Natural killer cell (primary cell): ENCODE data around the gene WDR89. TPM values are rescaled to one million over a fixed set of nuclear protein-coding genes. Genes with fewer than 3 reads are reported as not detected.

ENCODE experiments used
- ATAC-seq, 3 donors: fragments of 150-1000 bp in 2 of 3; fragments of 200-7000 bp in 1 of 3; cut with Tn5 transposase; 1 replicate in 1 of 3; 2 replicates in 2 of 3; pipeline ENCODE4 v1.10.0; 2021; ENCODE audit warnings: mild to moderate bottlenecking in 2 of 3, moderate library complexity in 2 of 3
- DNase-seq, 2 donors: peaks; one replicate each; pipeline versions ENCODE4 v3.0.0 to v3.0.0-alpha.2; 2013 to 2021; ENCODE audit warnings: mixed read lengths in 1 of 2
- H3K27ac ChIP-seq: one replicate; pipeline ENCODE4 v1.5.1; 2013; ENCODE audit warnings: mild to moderate bottlenecking, low read length
- H3K27me3 ChIP-seq: one replicate; pipeline ENCODE4 v1.6.1; 2013; ENCODE audit warnings: low read length; ENCODE audit not compliant: control insufficient read depth, insufficient read depth
- H3K36me3 ChIP-seq: one replicate; pipeline ENCODE4 v1.6.1; 2013; ENCODE audit warnings: low read length; ENCODE audit not compliant: control insufficient read depth, insufficient read depth
- H3K4me1 ChIP-seq: one replicate; pipeline ENCODE4 v1.6.1; 2013; ENCODE audit warnings: low read length; ENCODE audit not compliant: control insufficient read depth, insufficient read depth
- H3K4me3 ChIP-seq: one replicate; pipeline ENCODE4 v1.5.1; 2013; ENCODE audit warnings: low read length
- H3K9me3 ChIP-seq: one replicate; pipeline ENCODE4 v1.6.1; 2013; ENCODE audit warnings: low read length; ENCODE audit not compliant: control insufficient read depth, insufficient read depth
- H3K27ac Mint-ChIP-seq, 2 donors: one replicate each; pipeline ENCODE4 v1.8.0; 2022; ENCODE audit warnings: mild to moderate bottlenecking in 2 of 2, mixed read lengths in 2 of 2, moderate library complexity in 1 of 2
- H3K27me3 Mint-ChIP-seq, 2 donors: one replicate each; pipeline ENCODE4 v1.8.0; 2022; ENCODE audit warnings: low read depth in 2 of 2, mixed read lengths in 2 of 2
- H3K36me3 Mint-ChIP-seq: one replicate; pipeline ENCODE4 v1.8.0; 2022; ENCODE audit warnings: mixed read lengths
- H3K4me1 Mint-ChIP-seq, 2 donors: one replicate each; pipeline ENCODE4 v1.8.0; 2022; ENCODE audit warnings: mixed read lengths in 2 of 2
- H3K4me3 Mint-ChIP-seq: one replicate; pipeline ENCODE4 v1.8.0; 2022; ENCODE audit warnings: mild to moderate bottlenecking, moderate library complexity, mixed read lengths
- H3K9me3 Mint-ChIP-seq, 2 donors: one replicate each; pipeline ENCODE4 v1.8.0; 2022; ENCODE audit warnings: mixed read lengths in 2 of 2
- WGBS: methylation state at CpG from one replicate; pipeline ENCODE4 v1.1.7; 2013; ENCODE audit warnings: missing lambda C conversion rate; ENCODE audit not compliant: insufficient coverage; 5-methylcytosine and 5-hydroxymethylcytosine counted together
- intact Hi-C: fragments of 100-400 bp; cut with micrococcal nuclease; formaldehyde crosslinking; loops from one replicate; pipeline ENCODE4 v1.14.2; 2022
- total RNA-seq, 4 donors: library from RNA; stranded (reverse); fragments of 120-200 nt in 1 of 4; gene quantifications; one replicate each; pipeline versions ENCODE4 v1.2.3 to v1.2.4, GENCODE V29; 2013 to 2022
- TF ChIP-seq, protein P1 (sequence below): fragments of 200-600 bp; IDR thresholded peaks from one replicate; pipeline ENCODE4 v1.8.0; 2022; ENCODE audit warnings: antibody characterized with exemption

Gene WDR89
- total RNA-seq, 3 donors from 2014 or later (not counting 1 experiment from before 2014, with no cell fraction given): 9.6 to 13.4 (median 10.7) TPM

- intact Hi-C loops: no loop called here
- Histone ChIP-seq H3K4me3 (no peak overlapping the region), H3K9me3 (no peaks in the 10 kb centered on the region), H3K27me3 (no peaks in the 10 kb centered on the region), H3K4me1 (no peaks in the 10 kb centered on the region), H3K36me3 (peaks cover 8% of the 10 kb centered on the region), H3K27ac (no peak overlapping the region)
- TF ChIP-seq, protein P1, sequence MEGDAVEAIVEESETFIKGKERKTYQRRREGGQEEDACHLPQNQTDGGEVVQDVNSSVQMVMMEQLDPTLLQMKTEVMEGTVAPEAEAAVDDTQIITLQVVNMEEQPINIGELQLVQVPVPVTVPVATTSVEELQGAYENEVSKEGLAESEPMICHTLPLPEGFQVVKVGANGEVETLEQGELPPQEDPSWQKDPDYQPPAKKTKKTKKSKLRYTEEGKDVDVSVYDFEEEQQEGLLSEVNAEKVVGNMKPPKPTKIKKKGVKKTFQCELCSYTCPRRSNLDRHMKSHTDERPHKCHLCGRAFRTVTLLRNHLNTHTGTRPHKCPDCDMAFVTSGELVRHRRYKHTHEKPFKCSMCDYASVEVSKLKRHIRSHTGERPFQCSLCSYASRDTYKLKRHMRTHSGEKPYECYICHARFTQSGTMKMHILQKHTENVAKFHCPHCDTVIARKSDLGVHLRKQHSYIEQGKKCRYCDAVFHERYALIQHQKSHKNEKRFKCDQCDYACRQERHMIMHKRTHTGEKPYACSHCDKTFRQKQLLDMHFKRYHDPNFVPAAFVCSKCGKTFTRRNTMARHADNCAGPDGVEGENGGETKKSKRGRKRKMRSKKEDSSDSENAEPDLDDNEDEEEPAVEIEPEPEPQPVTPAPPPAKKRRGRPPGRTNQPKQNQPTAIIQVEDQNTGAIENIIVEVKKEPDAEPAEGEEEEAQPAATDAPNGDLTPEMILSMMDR: no peak
- no peak for DNase-seq
- H3K27ac Mint-ChIP-seq: no peak overlapping the region
- 95% methylated on average over 4 of the region's 5 CpGs for WGBS
- peaks cover 5 to 11% of the 10 kb centered on the region in 2 donors for H3K4me1 Mint-ChIP-seq
- H3K27me3 Mint-ChIP-seq: no peaks in the 10 kb centered on the region
- H3K9me3 Mint-ChIP-seq: no peaks in the 10 kb centered on the region
- no peaks in the 10 kb centered on the region for H3K36me3 Mint-ChIP-seq
- no peak for ATAC-seq
- no peak overlapping the region for H3K4me3 Mint-ChIP-seq
These were observed 37.0 kb downstream of the WDR89 start for GRCh38 chr14:63604626-63605025.

- no peak overlapping the region for H3K4me3 Mint-ChIP-seq
- peaks cover 5 to 11% of the 10 kb centered on the region in 2 donors for H3K4me1 Mint-ChIP-seq
- TF ChIP-seq, protein P1: no peak
- H3K36me3 Mint-ChIP-seq: peaks cover 6% of the 10 kb centered on the region
- H3K27me3 Mint-ChIP-seq: no peaks in the 10 kb centered on the region
- no peak for ATAC-seq
- no peaks in the 10 kb centered on the region for H3K27me3 ChIP-seq
- H3K4me1 ChIP-seq: no peaks in the 10 kb centered on the region
- peaks cover 16% of the 10 kb centered on the region for H3K36me3 ChIP-seq
- intact Hi-C loops: no loop called here
- H3K9me3 Mint-ChIP-seq: no peaks in the 10 kb centered on the region
- no peak for DNase-seq
- 66% methylated on average over 5 of the region's 5 CpGs for WGBS
- no peak overlapping the region for H3K27ac ChIP-seq
- H3K9me3 ChIP-seq: no peaks in the 10 kb centered on the region
- peak overlapping the region in 1 of 2 donors; percentile 0 for H3K27ac Mint-ChIP-seq
- no peak overlapping the region for H3K4me3 ChIP-seq
These were observed 37.9 kb downstream of the WDR89 start for GRCh38 chr14:63603749-63604277.

DNA sequence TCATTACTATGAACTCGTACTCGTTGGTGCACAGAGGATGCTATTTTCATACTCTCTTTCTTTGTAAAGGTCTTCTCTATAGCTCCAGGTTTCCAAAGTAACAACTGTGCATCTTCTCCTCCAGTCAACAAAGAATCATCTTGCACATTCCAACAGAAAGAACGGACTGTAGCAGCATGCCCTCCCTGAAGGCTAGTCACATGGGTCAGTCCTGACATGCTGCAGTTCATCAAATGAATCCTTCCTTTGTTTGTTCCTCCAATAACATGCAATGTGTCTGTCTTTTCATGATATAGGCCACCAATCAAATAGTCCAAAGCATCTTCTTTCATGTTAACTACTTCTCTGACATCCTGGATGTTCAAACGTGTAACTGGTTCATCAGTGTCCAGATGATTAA lies 42.9 kb downstream of the WDR89 start:
- TF ChIP-seq, protein P1: no peak

More for the DNA sequence above, 42.9 kb downstream of the WDR89 start:
- 93% methylated on average over 4 of the region's 4 CpGs for WGBS
- intact Hi-C loops: no loop called here
- Histone ChIP-seq H3K36me3 (peaks cover 25% of the 10 kb centered on the region), H3K27ac (no peak overlapping the region), H3K9me3 (peaks cover 9% of the 10 kb centered on the region), H3K27me3 (no peaks in the 10 kb centered on the region), H3K4me1 (no peaks in the 10 kb centered on the region), H3K4me3 (no peak overlapping the region)
- H3K9me3 Mint-ChIP-seq: peaks cover 0 to 3% of the 10 kb centered on the region in 2 donors
- no peaks in the 10 kb centered on the region for H3K4me1 Mint-ChIP-seq
- ATAC-seq (no peak), DNase-seq (no peak)
- no peaks in the 10 kb centered on the region for H3K27me3 Mint-ChIP-seq
- H3K4me3 Mint-ChIP-seq: no peak overlapping the region
- peaks cover 9% of the 10 kb centered on the region for H3K36me3 Mint-ChIP-seq
- no peak overlapping the region for H3K27ac Mint-ChIP-seq
